Hepatocyte (in vitro differentiated cells): ENCODE measurements around the gene PTGER2. TPM values are rescaled to one million over a fixed set of nuclear protein-coding genes. Genes with fewer than 3 reads are reported as not detected.

Source experiments
- DNase-seq: peaks from one replicate; pipeline ENCODE4 v3.0.0-alpha.2; 2016; ENCODE audit warnings: low spot score
- H2AFZ ChIP-seq: fragments of 200-600 bp; sonication (generic); 2 replicates; pipeline ENCODE4 v1.6.0; 2016; ENCODE audit warnings: antibody characterized with exemption, mild to moderate bottlenecking
- H3K27ac ChIP-seq: fragments of 200-600 bp; sonication (generic); 2 replicates; pipeline ENCODE4 v1.5.1; 2016; ENCODE audit warnings: mild to moderate bottlenecking
- H3K27me3 ChIP-seq: fragments of 200-600 bp; sonication (generic); 2 replicates; pipeline ENCODE4 v1.6.1; 2016
- H3K36me3 ChIP-seq: fragments of 200-600 bp; sonication (generic); replicated peaks from 2 replicates; pipeline ENCODE4 v1.5.1; 2016; ENCODE audit warnings: low read depth; ENCODE audit not compliant: insufficient read depth
- H3K4me1 ChIP-seq: fragments of 200-600 bp; sonication (generic); 2 replicates; pipeline ENCODE4 v1.5.1; 2016; ENCODE audit warnings: mild to moderate bottlenecking, moderate library complexity; ENCODE audit not compliant: insufficient read depth
- H3K4me2 ChIP-seq: fragments of 200-600 bp; sonication (generic); 2 replicates; pipeline ENCODE4 v1.6.0; 2016
- H3K4me3 ChIP-seq: fragments of 200-600 bp; sonication (generic); 2 replicates; pipeline ENCODE4 v1.5.1; 2016; ENCODE audit warnings: mild to moderate bottlenecking
- H3K79me2 ChIP-seq: fragments of 200-600 bp; sonication (generic); 2 replicates; pipeline ENCODE4 v1.6.0; 2017; ENCODE audit warnings: mild to moderate bottlenecking
- H3K9me2 ChIP-seq: fragments of 200-600 bp; sonication (generic); replicated peaks from 2 replicates; pipeline ENCODE4 v1.6.0; 2017; ENCODE audit warnings: mild to moderate bottlenecking; ENCODE audit not compliant: insufficient read depth
- H3K9me3 ChIP-seq: fragments of 200-600 bp; sonication (generic); 2 replicates; pipeline ENCODE4 v1.5.1; 2016; ENCODE audit warnings: low read depth, mild to moderate bottlenecking
- H4K20me1 ChIP-seq: fragments of 200-600 bp; sonication (generic); 2 replicates; pipeline ENCODE4 v1.6.0; 2016; ENCODE audit warnings: mild to moderate bottlenecking; ENCODE audit not compliant: insufficient read depth, poor library complexity, severe bottlenecking
- CTCF ChIP-seq: fragments of 200-600 bp; sonication (generic); IDR thresholded peaks from 2 replicates; pipeline ENCODE4 v1.5.1; 2016; ENCODE audit warnings: antibody characterized with exemption, mild to moderate bottlenecking; ENCODE audit not compliant: poor library complexity
- EZH2 ChIP-seq: fragments of 200-600 bp; sonication (generic); IDR thresholded peaks from 2 replicates; pipeline ENCODE4 v1.6.1; 2016; ENCODE audit warnings: antibody characterized with exemption, mild to moderate bottlenecking, borderline replicate concordance
- EZH2phosphoT487 ChIP-seq: fragments of 200-600 bp; sonication (generic); IDR thresholded peaks from one replicate; pipeline ENCODE4 v1.6.1; 2018; ENCODE audit warnings: antibody characterized with exemption, mild to moderate bottlenecking, low read depth, moderate library complexity; ENCODE audit not compliant: unreplicated experiment, severe bottlenecking
- WGBS: methylation state at CpG from one replicate; pipeline ENCODE4 v1.1.6; 2016; ENCODE audit warnings: low lambda C conversion rate; ENCODE audit errors: missing lambda C conversion rate; 5-methylcytosine and 5-hydroxymethylcytosine counted together
- polyA plus RNA-seq: library from polyadenylated mRNA; unstranded; fragments of >200 nt; fragmentation: Nextera tagmentation; extraction: Ambion mirVana; gene quantifications from 2 replicates; pipeline ENCODE4 v1.2.1, GENCODE V29; 2016
- total RNA-seq: library from RNA; depleted of rRNA; stranded (reverse); fragments of >200 nt; gene quantifications from 2 replicates; pipeline ENCODE4 v1.2.3, GENCODE V29; 2014

Gene PTGER2
- total and polyA plus RNA-seq, 2 experiments from 2014 or later = 18.5 to 49.3 TPM

GRCh38 chr14:52275372-52275771, 38.7 kb upstream of the PTGER2 start:
- H3K27me3 ChIP-seq = peaks cover 7% of the 10 kb centered on the region
- H3K9me2 ChIP-seq = no peaks in the 10 kb centered on the region
- no peak overlapping the region for H3K4me2 ChIP-seq
- WGBS = 65% methylated on average over 3 of the region's 3 CpGs
- no peaks in the 10 kb centered on the region for H3K4me1 ChIP-seq
- H3K36me3 ChIP-seq = no peaks in the 10 kb centered on the region
- no peak overlapping the region for H3K4me3 ChIP-seq
- DNase-seq = no peak
- H3K27ac ChIP-seq = no peak overlapping the region
- no peaks in the 10 kb centered on the region for H3K79me2 ChIP-seq
- no peak overlapping the region for H2AFZ ChIP-seq
- no peaks in the 10 kb centered on the region for H4K20me1 ChIP-seq
- TF ChIP-seq EZH2 (no peak), CTCF (no peak), EZH2phosphoT487 (no peak)
- H3K9me3 ChIP-seq = no peaks in the 10 kb centered on the region

- no peak for TF ChIP-seq CTCF
- TF ChIP-seq EZH2phosphoT487 = no peak
- TF ChIP-seq EZH2 = no peak
- no peaks in the 10 kb centered on the region for H3K9me2 ChIP-seq
- no peak overlapping the region for H3K27ac ChIP-seq
- no peaks in the 10 kb centered on the region for H3K9me3 ChIP-seq
- H3K4me1 ChIP-seq = no peaks in the 10 kb centered on the region
- no peak overlapping the region for H2AFZ ChIP-seq
- WGBS = 89% methylated on average over 4 of the region's 4 CpGs
- H3K4me2 ChIP-seq = no peak overlapping the region
- H3K4me3 ChIP-seq = no peak overlapping the region
- no peak for DNase-seq
- no peaks in the 10 kb centered on the region for H3K79me2 ChIP-seq
- H3K36me3 ChIP-seq = no peaks in the 10 kb centered on the region
- no peaks in the 10 kb centered on the region for H4K20me1 ChIP-seq
- no peaks in the 10 kb centered on the region for H3K27me3 ChIP-seq
Measured at GRCh38 chr14:52277552-52277951, 36.6 kb upstream of the PTGER2 start.

GRCh38 chr14:52279408-52279807, 34.7 kb upstream of the PTGER2 start:
- no peak for DNase-seq
- no peaks in the 10 kb centered on the region for H3K36me3 ChIP-seq
- WGBS = 60% methylated on average over 3 of the region's 3 CpGs
- no peaks in the 10 kb centered on the region for H4K20me1 ChIP-seq
- H3K9me2 ChIP-seq = no peaks in the 10 kb centered on the region
- H3K4me2 ChIP-seq = no peak overlapping the region
- H3K27me3 ChIP-seq = no peaks in the 10 kb centered on the region
- no peaks in the 10 kb centered on the region for H3K4me1 ChIP-seq
- no peak overlapping the region for H3K27ac ChIP-seq
- H3K4me3 ChIP-seq = no peak overlapping the region
- TF ChIP-seq EZH2phosphoT487 (no peak), CTCF (no peak), EZH2 (no peak)
- no peaks in the 10 kb centered on the region for H3K79me2 ChIP-seq
- H2AFZ ChIP-seq = no peak overlapping the region
- H3K9me3 ChIP-seq = no peaks in the 10 kb centered on the region

GRCh38 chr14:52283099-52283498, 31.0 kb upstream of the PTGER2 start:
- Histone ChIP-seq H3K4me3 (no peak overlapping the region), H3K27ac (no peak overlapping the region), H3K9me3 (no peaks in the 10 kb centered on the region), H3K36me3 (no peaks in the 10 kb centered on the region), H2AFZ (no peak overlapping the region), H3K4me1 (no peaks in the 10 kb centered on the region), H3K4me2 (no peak overlapping the region), H3K79me2 (no peaks in the 10 kb centered on the region), H3K27me3 (no peaks in the 10 kb centered on the region), H3K9me2 (no peaks in the 10 kb centered on the region), H4K20me1 (no peaks in the 10 kb centered on the region)
- DNase-seq = no peak
- TF ChIP-seq EZH2phosphoT487 = no peak
- TF ChIP-seq CTCF = no peak
- TF ChIP-seq EZH2 = no peak
- 84% methylated on average over 2 of the region's 2 CpGs for WGBS
